Activated CD4-positive, CD25-positive, alpha-beta regulatory T cell treated with anti-CD3 and anti-CD28 coated beads, Interleukin-2, amount 50 U/mL, for 24 hours (primary cell): ENCODE results near the gene CABLES1.
A peak's percentile ranks its signal among the peaks of the same experiment; 100 is the strongest.

Source experiments
- ATAC-seq, 2 donors: fragments of 150-1000 bp; cut with Tn5 transposase; one replicate each; pipeline ENCODE4 v1.10.0; 2021; ENCODE audit warnings: mild to moderate bottlenecking in 1 of 2, moderate library complexity in 1 of 2

The CABLES1 gene

DNA sequence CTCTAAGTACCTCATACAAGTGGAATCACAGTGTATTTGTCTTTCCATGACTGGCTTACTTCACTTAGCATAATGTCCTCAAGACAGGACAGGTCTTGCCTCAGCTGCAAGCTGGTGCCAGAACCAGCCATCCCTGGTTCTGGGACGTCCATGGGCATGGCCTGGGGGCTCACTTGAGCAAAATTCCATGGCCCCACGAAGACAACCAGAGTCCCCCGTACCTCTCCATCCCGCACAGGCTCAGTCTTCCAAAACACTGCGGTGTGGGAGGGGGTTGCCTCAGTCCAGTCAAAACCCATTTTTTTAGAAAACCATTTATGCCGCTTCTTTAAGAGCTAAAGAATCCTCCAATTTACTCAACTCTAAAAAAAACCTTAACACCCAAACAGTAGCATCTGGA lies 21.7 kb upstream of the CABLES1 start:
- no peak for ATAC-seq

DNA sequence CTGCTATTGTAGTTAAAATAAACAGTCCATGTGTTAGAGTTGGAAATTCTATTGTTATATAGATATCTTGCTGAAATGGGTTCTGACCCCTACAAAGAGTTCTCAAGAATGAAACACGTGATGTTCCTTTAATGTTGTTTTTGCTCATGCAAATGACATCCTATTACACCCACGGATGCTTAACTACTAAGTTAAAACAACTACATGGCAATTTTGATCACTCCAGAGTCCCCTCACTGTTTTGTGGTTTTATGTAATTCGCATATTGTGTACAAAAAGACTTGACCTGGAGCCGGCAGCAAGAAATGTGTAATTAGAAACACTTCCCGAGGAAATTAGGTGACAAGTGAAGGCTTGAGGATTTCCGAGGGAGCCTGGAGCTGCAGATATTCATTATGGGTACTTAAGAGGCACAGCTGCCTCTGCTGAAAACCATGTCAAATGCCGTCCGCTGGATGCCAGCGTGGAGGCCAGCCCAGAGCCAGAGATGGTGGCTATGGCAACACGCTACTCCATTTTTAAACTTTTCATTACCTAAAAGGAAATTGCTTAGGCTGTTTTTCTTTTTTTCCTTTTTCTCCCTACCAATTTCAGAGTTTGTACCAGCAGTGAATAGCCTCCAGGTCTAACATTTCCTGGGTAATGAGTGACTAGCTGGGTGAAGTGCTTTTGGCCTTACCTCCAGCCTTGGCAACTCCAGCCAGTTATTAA lies 21.0 kb upstream of the CABLES1 start:
- ATAC-seq = no peak

DNA sequence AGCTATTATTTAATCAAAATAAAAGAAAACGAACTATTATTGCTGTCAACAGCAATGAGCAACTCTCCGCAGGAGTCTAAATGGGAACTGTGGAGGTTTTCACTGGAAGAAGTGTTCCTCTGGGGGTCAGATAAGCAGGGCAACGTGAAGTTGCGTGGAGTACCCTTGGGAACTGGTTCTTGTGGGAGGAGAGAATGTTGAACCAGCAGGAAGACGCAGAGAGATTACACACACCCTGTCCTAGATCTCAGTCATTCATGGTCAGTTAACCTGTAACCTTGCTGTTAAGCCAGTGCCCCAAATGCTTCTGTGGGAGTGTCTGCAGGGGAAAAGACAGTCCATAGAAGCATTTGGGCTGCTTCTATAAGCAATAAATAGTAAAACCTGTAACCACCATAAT lies 20.4 kb upstream of the CABLES1 start:
- ATAC-seq = no peak

DNA sequence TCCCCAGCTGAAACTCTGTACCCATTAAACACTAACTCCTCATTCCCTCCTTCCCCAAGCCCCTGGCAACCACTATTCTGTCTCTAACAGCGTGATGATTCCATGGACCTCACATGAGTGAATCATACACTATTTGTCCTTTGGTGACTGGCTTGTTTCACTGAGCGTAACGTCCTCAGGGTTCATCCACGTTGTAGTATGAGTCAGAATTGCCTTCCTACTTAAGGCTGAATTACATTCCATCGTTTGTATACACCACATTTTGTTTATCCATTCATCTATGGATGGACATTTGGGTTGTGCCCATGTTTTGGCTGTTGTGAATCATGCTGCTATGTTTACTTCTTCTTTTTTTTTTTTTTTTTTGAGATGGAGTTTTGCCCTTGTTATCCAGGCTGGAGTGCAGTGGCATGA lies 19.6 kb upstream of the CABLES1 start:
- ATAC-seq = no peak

DNA sequence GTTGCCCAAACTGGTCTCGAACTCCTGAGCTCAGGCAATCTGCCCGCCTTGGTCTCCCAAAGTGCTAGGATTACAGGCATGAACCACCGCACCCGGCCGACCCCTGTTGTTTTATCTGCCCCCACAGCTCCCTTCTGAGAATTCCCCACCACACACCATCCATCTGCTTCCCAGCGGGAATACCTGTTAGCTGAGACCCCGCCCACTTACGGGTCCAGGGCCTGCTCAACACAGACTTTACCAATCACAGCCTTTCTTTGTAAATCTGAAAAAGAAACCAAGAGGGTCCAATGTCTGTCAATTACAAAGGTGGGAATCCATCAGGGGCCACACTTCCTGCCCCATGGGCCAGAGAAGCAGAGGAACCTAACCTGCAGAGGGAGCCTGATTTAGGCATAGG lies 14.2 kb upstream of the CABLES1 start:
- ATAC-seq = no peak

DNA sequence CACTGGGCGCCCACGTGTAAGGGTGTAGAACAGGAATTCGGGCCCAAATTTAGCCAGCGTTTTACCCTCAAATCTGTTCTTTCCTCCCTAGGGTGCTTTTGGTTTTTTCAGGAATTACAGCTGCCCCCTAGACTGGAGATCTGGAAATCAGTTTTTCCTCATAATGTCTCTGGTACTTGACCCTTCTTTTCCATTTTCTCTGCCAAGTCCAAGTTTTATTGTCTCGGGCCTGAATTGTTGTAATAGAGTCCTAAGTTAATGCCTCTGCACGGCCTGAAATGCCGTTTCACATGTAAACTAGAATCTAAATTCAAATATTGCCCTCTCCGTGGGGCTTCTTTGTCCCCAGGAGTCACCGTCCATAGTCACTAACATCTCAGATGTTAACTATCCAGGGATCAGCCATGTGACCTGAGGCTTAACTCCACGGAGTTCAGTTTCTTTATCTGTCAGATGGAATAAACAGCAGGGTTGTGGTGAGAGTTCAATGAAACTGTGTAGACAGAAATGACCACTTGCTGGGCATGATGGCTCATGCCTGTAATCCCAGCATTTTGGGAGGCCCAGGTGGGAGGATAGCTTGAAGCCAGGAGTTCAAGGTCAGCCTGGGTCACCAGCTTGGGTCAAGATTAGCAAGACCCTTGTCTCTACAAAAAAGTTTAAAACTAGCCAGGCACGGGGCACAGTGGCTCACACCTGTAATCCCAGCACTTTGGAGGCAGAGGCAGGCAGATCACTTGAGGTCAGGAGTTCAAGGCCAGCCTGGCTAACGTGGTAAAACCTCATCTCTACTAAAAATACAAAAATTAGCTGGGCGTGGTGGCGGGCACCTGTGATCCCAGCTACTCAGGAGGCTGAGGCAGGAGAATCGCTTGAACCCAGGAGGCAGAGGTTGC lies 12.7 kb upstream of the CABLES1 start:
- no peak for ATAC-seq

DNA sequence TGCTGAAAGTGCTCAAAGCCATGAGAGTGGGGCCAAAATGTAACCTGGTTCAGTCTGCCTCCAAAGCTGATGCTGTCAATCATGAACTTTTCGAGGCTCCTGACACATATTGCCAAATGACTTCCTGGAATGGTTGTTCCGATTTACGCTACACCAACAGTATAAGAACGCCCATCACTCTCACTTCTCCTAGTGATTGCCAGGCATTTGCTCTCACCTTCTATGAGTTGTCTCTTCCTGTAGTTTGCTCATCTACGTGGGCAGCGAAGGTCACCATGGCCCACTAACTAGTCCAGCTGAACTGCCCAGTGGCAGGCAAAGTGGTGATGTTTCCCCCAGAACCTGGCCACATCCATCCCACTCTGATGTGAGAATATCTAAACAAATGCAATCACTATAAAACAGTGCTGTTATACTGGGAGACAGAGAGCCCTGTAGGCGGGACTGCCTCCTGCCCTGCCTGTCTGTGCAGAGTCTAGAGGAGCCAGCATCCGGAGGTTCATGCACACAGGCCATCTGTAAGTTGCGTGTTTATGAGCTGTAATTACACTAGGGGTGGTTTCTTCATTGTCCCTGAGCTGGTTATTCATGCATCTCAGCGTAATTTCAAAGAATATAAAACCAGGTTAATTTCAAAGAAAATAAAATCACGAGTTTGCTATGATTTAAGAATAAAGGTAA lies 8.8 kb upstream of the CABLES1 start:
- no peak for ATAC-seq

DNA sequence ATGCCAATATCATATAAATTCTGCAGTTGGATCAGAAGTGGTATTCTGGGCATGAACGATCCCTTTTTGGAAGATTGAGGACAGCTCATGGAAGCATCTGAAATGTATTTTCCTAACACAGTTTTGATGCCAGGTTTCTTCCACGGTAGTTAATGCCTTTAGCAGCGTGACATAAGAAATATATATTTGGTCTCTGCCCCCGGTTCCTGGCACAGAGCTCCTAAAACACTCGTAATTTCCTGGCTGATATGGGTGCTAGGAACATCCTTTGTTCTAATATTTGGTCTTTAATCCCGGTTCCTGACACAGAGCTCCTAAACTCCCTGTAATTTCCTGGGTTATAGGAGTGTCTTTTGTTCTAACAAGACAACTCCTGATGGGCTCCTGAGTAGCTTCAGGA lies 8.2 kb upstream of the CABLES1 start:
- no peak for ATAC-seq

DNA sequence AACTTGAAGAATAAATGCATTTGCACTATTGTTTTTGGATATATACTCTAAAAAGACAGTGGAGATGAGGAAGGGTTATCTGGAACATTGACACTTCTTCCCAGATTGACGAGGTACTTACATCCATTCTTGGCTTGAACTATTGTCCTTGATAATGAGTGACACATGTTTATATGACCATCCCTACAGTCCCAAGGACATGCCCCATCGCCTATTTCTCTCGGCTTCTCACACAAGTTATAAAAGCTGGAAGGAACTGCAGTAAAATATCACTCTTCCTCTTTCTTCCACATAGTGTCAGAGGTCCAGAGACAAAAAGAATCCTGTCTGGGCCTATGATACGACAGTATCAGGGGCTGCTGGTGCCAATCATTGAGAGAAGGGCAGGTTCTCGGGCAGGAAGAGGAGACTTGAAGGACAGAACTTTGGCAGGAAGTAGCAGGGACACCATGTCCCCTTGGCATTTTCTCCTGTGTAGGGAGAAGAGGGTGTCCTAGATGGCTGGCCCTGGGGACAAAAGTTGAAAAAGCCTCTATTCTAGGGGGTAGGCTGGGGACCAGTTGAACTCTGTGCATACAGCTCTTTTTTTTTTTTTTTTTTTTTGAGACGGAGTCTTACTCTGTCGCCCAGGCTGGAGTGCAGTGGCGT lies 5.8 kb upstream of the CABLES1 start:
- ATAC-seq = no peak

DNA sequence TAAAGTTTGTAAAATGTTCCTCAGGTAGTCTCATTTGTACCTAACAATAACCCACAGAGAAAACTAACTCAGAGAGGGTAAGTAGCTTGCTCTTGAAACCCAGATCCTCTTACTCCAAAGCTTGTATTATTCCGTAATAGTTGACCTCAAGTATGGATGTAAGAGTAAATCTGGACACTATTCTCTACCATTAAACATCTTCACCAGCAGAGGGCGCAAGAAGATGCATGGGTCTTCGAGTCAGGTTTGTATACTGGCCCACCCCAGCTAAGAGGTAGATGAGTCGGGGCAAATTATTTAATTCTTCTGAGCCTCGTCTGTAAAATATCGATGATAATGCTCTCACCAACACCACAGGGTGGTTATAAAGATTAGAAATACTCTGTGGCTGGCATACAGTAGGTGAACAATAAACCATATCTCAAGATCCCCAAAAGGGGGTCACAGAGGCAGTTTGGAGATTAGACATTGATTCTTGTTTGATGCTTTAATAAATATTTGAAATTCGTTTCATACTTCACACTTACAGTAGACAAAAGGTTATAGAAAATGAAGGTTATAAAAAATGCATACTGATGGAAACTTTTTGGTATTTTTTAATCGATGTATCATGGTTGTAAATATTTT lies 3.5 kb upstream of the CABLES1 start:
- peak in 1 of 2 donors; percentile 59 for ATAC-seq

DNA sequence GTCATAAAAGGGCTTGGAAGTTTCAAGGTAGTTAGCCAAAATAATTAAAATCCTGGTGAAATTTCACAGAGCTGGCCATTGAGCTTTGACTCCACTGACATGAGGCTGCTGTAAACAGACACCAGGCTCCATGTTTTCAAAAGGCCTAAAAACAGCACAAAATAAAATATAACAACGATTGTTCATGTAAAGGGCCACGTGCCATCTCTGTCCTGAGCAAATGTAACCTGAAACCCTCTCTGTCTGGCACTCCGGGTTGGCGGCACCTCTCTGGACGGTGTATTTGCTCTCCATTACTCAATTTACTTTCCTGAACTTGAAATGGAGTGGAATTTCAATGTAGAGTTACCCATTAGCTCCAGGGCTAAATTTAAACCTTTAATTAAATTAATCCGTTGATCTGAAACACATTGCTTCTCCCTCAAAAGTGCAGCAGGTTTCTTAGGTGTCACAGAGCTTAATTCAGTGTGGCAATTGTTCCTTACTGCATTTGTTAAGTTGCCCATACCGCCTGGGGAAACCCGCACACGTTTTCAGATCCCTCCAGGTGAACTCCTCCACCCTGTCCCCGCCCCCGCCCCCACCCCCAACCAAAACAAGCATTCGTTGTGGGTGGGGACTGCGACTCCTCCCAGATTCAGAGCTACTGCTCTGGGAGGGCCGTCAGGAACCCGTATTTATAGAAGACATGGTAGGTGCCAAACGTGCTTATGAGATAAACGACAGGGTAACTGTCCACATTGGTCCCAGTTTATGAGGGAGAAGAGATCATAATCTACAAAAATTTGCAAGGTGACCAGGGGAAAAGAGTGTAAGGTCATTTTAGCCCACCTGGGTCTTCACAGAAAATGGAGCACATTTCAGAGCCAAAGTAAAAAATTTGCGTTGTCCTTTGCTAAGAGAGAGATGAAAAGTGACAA lies 1.2 kb upstream of the CABLES1 start:
- ATAC-seq = peak in 1 of 2 donors; percentile 30

DNA sequence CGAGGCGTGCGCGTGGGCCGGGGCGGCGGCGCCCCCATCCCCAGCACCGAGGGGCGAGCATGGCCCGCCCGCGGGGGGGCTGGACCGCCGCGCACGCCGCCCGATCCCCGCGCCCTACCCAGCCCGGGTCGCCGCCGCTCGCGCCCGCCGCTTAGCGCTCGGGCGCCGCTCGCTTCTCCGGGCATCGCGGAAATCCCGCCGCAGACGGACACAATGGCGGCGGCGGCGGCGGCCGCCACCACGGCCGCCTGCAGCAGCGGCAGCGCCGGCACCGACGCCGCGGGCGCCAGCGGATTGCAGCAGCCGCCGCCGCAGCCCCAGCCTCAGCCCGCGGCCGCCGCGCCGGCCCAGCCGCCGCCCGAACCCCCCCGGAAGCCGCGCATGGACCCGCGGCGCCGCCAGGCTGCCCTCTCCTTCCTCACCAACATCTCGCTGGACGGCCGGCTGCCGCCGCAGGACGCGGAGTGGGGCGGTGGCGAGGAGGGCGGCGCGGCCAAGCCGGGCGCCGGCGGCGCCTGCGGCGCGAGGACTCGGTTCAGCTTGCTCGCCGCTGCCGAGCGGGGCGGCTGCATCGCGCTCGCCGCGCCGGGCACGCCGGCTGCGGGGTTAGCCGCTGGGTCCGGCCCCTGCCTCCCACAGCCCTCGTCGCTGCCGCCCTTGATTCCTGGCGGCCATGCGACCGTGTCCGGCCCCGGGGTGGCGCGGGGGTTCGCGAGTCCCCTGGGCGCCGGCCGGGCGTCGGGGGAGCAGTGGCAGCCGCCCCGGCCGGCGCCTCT lies 453 bp downstream of the CABLES1 start:
- ATAC-seq = peak; percentile 37 to 45

DNA sequence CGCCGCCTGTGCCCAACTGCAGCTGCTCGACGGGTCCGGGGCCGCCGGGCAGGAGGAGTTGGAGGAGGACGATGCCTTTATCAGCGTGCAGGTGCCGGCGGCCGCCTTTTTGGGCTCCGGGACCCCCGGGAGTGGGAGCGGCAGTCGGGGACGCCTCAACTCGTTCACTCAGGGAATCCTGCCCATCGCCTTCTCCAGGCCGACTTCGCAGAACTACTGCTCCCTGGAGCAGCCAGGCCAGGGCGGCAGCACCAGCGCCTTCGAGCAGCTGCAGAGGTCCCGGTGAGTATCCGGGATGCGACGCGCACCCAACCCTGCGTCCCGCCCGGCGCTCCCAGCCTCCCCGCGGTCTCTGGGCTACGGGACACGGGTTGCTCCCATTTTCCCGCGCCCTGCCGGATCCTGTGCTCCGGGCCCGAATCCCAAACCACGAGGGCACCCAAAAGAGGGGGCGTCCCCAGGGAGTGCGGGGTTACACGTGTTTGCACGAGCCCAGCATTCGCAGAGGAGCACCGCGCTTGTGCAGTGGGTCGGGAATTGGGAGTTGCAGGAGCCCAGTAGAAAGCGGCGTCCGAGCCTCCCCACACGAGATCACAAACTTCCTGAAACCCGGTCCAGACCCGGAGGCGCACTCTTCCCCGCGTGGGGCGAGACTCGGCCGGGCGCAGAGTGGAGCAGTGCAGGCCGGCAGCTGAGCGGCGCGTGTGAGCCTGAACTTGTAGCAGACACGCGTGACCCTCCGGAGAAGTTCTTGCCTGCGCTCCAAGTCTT lies 1.2 kb downstream of the CABLES1 start:
- peak in 1 of 2 donors; percentile 21 for ATAC-seq

DNA sequence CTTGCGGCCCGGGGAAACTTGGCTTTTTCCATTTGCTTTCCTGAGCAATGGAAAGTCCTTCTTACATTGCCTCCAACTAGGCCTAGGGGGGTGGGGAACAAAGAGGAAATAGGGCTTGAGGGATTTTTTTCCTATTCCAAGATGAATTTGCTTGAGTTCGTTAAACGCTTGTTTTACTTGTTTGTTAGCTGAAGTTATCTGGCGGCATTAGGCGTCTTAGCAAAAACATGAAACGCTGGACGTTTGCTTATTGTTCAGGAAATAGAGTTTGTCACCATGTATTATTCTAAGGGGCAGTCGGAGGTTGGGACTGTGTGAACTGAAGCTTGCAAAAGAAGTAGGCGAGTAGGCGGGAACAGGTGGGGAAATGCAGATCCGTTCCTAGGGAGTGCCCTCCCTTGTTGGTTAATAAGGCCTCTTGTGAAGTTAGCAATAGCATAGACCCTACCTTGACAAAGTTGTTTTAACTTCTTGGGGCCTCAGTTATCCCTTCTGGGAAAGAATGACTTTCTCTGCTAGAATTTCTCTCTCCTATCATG lies 1.9 kb downstream of the CABLES1 start:
- ATAC-seq = no peak

DNA sequence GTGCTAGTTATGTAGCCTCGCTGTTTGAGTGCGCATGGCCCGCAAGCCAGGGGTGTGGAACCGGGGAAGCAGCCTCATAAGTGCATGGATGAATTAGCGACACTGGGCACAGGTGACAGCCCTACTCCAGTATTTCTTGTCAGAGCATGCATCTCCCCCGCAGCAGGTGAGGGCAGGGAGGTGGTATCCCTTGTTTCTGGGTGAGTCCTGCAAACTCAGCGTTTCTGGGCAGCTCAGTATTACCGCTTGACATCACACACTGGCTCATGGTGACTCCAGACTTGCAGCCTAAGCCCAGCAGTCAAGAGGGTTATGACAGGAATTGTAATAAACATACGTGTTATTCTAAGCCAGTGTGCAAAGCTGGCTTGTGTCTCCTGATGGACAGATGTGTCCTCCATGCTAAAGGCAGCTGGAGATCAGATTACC lies 2.5 kb downstream of the CABLES1 start:
- no peak for ATAC-seq

DNA sequence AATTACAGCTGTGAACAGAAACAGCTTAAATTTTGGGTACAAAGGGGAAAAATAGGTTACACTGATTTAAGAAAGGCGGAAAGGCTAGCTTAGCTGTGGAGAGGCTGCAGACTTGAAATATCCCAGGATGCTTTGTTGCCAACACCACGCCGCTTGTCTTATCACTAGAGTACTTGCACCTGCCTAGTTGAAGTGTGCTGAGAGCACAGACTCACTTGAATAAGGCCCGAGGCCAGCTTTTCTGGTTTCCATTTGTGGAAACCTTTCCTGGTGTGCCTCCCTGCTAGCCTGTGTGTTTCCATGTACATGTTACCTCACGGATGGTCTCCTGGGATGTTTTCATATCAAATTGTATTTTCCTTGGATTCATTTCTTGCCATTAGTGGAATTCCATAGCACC lies 3.2 kb downstream of the CABLES1 start:
- ATAC-seq = no peak

DNA sequence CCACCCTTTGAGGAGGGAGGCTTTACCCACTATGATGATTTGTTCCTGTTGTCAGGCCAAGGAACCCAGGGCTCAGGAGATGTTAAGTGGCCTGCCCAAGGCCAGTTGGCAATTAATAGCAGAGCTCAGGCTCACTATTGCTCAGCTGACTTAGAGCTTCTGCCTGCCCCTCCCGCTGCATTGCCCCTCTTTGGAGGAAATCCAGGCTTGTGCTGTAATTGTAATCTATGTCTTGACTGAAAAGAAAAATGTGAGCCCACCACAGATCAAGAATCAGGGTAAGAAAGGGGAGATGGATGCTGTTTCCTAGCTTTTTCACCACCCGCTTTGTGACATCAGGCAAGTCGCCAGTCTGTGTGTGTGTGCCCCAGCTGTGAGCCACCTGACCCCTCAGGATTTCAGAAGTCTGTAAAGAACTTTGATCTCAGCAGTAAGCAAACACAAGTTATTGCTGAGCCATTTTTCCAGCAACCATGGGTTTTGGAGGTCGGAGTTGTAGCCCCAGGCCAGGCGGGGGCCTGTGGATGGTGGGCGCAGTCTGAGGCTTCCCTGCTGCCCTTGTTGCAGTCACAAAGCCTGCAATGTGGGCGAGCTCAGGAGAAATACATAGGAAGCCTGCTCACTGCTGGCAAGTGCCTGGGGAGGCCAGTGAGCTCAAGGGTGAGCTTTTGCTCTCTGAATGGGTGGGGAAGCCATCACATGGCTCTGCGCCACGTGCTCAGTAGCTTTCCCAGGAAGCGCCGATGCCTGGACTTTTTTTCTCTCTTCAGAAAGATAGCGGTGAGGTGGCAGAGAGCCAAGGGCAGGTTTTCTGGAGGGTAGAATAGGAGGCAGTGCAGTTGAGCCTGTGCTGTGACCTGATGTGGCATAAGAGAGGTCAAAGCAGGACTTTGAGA lies 6.1 kb downstream of the CABLES1 start:
- ATAC-seq = no peak

DNA sequence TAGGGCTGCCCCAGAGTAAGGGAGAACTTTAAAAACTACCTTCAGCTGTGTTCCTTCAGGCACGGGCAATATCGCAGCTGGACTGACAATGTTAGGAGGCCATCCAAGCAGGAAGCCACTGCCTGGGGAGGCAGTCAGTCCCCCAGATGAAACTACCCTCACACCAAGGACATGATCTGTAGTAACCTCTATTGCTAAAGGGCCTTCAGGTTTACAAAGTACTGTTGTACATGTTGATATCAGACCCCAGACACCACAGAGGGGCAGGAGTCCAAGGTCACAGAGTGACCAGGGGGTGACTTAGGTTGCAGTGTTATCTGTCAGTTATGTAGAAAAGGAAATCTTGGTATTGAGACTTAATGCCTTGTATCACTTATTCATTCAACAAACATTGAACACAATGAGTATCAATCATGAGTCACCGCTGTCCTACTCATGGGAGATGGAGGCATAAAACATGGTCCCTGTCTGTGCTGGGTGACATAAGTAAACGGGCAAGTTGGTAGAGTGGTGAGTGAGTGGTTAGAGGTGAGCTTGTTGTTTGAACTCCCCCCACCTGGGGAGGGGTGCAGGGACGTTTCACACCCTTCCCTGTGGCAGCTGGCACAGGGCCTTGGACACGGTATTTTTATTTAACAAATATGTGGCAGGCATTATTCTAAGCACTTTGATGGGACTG lies 7.1 kb downstream of the CABLES1 start:
- ATAC-seq = peak in 1 of 2 donors; percentile 20
